Urinary bladder (tissue), 4 donors: Measurements from ENCODE around the gene HCLS1. TPM values are rescaled to one million over a fixed set of nuclear protein-coding genes. Genes with fewer than 3 reads are reported as not detected.

Experiments used
- DNase-seq: peaks from one replicate; pipeline ENCODE4 v3.0.0-alpha.2; 2015; ENCODE audit errors: extremely low spot score
- H3K27ac ChIP-seq: one replicate; pipeline ENCODE4 v1.5.1; 2013; ENCODE audit warnings: low read depth, mild to moderate bottlenecking, moderate library complexity
- H3K36me3 ChIP-seq: one replicate; pipeline ENCODE4 v1.6.1; 2013; ENCODE audit warnings: mild to moderate bottlenecking, moderate library complexity; ENCODE audit not compliant: insufficient read depth
- H3K4me1 ChIP-seq: one replicate; pipeline ENCODE4 v1.6.1; 2013; ENCODE audit warnings: mild to moderate bottlenecking, moderate library complexity; ENCODE audit not compliant: insufficient read depth
- H3K4me3 ChIP-seq: one replicate; pipeline ENCODE4 v1.5.1; 2013; ENCODE audit warnings: low read depth, low read length
- WGBS: extraction: QIAGEN DNeasy Blood & Tissue Kit; methylation state at CpG from one replicate; pipeline ENCODE4 v1.1.7; 2013; 5-methylcytosine and 5-hydroxymethylcytosine counted together
- polyA plus RNA-seq: library from polyadenylated mRNA; stranded (reverse); fragments of 200-250 nt; gene quantifications from one replicate; pipeline ENCODE4 v1.2.3, GENCODE V29; 2013
- total RNA-seq: library from RNA; depleted of rRNA; stranded (reverse); fragments of >200 nt; gene quantifications from one replicate; pipeline ENCODE4 v1.2.3, GENCODE V29; 2014
- donor health status: healthy with polysubstance abuse.
- donor health status: healthy.

Gene HCLS1
- total and polyA plus RNA-seq, 2 donors = 11.6 to 44.9 TPM

DNA sequence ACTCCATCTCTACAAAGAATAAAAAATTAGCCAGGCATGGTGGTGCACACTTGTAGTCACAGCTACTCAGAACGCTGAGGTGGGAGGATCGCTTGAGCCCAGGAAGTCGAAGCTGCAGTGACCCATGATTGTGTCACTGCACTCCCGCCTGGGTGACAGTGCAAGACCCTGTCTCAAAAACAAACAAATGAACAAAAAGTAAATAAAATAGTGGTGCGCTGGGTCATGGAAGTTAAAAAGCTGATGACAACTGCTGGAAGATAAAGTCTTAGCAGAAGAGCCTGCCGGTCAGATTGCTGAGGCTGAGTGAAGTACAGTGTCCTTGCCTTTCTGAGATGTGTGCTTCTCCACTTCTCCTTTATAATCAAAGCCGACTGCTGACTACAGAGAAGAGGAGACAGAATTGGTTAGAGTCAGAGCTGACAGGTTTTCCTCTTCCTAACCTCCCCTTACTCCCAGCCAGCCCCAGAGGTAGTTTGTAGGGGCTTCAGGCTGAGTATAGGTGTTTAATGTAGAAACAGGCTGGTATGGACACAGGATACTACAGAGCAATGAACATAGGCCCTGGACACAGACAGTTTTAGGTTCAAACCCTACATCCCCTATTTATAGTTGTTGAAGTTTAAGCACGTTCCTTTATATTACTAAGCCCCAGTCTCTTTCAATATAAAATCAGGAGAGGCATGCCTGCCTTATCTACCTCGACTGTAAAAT is 17.9 kb downstream of the HCLS1 start:
- Histone ChIP-seq H3K4me1 (no peaks in the 10 kb centered on the region), H3K36me3 (no peaks in the 10 kb centered on the region), H3K4me3 (no peak overlapping the region), H3K27ac (no peak overlapping the region)
- 68% methylated on average over 9 of the region's 9 CpGs for WGBS
- no peak for DNase-seq

DNA sequence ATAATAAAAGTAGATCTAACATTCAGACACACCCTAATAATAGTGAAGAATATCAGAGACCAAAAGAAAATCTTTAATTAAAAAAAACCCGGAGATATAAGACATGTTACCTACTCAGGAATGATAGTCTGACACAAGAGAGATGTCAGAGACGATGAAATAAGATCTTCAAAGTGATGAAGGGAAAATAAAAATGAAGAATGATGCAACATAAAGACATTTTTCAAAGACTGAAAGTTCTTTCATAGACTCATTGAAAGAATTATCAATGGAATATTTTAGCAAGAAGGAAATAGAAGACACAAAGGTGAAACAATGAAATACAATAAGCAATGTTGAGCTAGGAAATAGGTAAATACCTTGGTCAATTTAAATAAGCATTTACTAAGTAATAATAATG is 19.6 kb downstream of the HCLS1 start:
- WGBS = 89% methylated on average over 2 of the region's 2 CpGs
- no peak overlapping the region for H3K4me3 ChIP-seq
- no peak for DNase-seq
- H3K36me3 ChIP-seq = no peaks in the 10 kb centered on the region
- H3K4me1 ChIP-seq = no peaks in the 10 kb centered on the region
- H3K27ac ChIP-seq = no peak overlapping the region

DNA sequence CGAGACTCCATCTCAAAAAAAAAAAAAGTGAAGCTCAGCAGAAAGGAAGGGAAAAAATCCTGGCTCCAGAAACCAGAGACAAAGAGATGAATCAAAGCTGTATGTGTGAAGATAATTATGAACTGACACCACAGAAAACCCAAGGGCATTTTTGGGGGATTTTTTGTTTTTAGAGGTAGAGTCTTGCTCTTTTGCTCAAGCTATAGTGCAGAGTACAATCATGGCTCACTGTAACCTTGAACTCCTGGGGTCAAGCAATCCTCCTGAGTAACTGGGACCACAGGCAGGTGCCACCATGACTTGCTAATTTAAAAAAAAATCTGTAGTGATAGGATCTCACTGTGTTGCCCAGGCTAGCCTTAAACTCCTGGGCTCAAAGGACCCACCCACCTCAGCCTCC is 22.8 kb downstream of the HCLS1 start:
- no peak overlapping the region for H3K27ac ChIP-seq
- no peaks in the 10 kb centered on the region for H3K4me1 ChIP-seq
- no peaks in the 10 kb centered on the region for H3K36me3 ChIP-seq
- 89% methylated on average over 1 of the region's 1 CpG for WGBS
- no peak for DNase-seq
- H3K4me3 ChIP-seq = no peak overlapping the region

DNA sequence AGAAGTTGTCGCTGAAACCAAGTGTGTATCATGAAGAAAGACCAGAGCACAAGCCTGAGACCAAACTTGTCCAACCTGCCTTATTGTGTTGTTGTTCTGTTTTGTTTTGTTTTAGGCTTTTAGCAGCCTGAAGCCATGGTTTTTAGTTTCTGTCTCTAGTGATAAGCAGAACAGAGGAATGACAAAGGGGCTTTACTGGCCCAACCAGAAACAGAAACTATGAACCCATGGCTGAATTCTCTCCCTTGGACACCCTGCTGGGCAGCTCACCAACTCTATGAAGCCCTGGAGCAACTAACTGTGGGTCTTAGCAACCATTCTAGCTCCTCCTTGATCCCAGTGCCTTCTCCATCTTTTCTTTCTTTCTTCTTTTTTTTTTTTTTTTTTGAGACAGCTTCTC is 30.3 kb downstream of the HCLS1 start:
- 92% methylated on average over 1 of the region's 1 CpG for WGBS
- Histone ChIP-seq H3K27ac (no peak overlapping the region), H3K36me3 (no peaks in the 10 kb centered on the region), H3K4me3 (no peak overlapping the region), H3K4me1 (no peaks in the 10 kb centered on the region)
- no peak for DNase-seq

DNA sequence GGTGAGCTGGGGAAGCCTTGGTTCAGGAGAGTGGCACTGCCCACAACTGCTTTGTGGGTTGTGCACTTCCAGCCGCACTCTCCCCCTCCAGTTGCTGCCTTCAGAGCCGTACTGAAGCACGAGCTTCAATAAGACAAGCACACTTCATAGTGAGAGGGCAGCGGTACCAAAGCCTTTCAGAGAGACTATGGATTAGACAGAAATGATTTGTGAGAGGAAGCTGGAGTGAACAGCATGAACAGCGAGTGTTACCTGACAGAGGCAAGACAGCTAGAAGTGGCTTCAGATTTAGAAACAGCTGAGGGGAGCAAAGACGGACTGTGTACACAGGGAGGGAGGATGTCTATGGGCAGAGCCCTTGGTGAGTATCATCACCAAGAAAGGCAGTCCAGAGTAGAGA is 31.1 kb downstream of the HCLS1 start:
- no peak for DNase-seq
- no peak overlapping the region for H3K27ac ChIP-seq

DNA sequence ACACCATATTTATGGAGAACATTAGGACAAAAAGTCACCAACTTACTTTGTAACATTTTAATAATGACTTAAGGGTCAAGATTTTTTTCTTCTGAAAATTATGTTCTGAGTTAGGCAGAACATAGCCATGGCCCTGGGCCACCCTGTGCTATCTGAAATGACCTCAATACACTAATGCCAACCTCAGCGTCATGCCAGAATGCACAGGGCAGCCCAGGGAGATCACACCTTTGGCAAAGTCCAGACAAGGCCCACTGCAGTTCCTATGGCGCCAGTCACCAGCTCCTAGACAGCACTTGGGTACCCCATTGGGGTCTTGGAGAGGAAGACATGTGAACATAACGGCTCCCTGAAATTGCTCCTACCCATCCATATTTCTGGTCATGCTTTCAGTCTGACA is 33.1 kb downstream of the HCLS1 start:
- Histone ChIP-seq H3K27ac (no peak overlapping the region), H3K4me3 (no peak overlapping the region), H3K4me1 (no peaks in the 10 kb centered on the region), H3K36me3 (no peaks in the 10 kb centered on the region)
- 79% methylated on average over 3 of the region's 3 CpGs for WGBS
- DNase-seq = no peak

More for the DNA sequence above, 31.1 kb downstream of the HCLS1 start:
- H3K36me3 ChIP-seq = no peaks in the 10 kb centered on the region
- no peak overlapping the region for H3K4me3 ChIP-seq
- no peaks in the 10 kb centered on the region for H3K4me1 ChIP-seq
- 71% methylated on average over 6 of the region's 6 CpGs for WGBS

DNA sequence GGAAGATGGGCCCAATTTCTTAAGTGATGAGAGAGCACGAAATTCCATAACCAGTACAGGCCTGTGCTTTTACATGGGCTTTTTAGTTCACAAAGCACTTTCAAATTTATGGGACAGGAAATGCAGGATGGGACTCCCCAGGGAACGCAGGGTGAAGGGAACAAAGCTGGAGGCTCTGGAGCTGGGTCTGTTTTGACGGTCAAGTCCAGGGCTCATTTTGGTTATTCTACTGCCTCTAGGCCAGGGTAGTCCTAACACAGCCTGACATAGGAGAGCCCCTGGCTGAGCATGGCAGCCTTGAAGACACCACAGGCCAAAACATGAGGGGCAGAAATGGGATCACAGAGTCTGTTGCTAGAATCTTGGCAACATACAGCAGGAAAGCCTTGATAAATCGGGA is 33.5 kb downstream of the HCLS1 start:
- no peak overlapping the region for H3K27ac ChIP-seq
- H3K4me3 ChIP-seq = no peak overlapping the region
- no peak for DNase-seq
- no peaks in the 10 kb centered on the region for H3K36me3 ChIP-seq
- 79% methylated on average over 4 of the region's 4 CpGs for WGBS
- no peaks in the 10 kb centered on the region for H3K4me1 ChIP-seq

DNA sequence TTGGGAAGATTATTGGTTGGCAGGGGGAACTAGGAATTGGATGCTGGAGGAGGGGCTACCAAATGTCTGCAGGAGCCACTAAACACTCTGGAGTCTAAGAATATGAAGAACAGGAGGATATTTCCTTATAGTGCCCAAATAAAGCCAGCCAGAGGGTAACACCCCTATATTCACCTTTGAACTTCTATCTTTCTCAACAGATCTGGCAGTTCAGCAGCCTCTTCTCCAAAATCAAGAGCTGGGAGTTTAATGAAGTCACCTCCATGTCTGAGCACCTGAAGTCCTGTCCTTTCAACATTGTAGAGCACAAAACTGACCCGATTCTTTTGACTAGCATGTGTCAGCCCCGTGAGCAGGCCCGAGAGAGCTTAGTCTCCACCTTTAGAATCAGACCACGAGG is 34.2 kb downstream of the HCLS1 start:
- Histone ChIP-seq H3K27ac (no peak overlapping the region), H3K4me1 (no peaks in the 10 kb centered on the region), H3K36me3 (no peaks in the 10 kb centered on the region), H3K4me3 (no peak overlapping the region)
- WGBS = 91% methylated on average over 4 of the region's 4 CpGs
- DNase-seq = no peak

DNA sequence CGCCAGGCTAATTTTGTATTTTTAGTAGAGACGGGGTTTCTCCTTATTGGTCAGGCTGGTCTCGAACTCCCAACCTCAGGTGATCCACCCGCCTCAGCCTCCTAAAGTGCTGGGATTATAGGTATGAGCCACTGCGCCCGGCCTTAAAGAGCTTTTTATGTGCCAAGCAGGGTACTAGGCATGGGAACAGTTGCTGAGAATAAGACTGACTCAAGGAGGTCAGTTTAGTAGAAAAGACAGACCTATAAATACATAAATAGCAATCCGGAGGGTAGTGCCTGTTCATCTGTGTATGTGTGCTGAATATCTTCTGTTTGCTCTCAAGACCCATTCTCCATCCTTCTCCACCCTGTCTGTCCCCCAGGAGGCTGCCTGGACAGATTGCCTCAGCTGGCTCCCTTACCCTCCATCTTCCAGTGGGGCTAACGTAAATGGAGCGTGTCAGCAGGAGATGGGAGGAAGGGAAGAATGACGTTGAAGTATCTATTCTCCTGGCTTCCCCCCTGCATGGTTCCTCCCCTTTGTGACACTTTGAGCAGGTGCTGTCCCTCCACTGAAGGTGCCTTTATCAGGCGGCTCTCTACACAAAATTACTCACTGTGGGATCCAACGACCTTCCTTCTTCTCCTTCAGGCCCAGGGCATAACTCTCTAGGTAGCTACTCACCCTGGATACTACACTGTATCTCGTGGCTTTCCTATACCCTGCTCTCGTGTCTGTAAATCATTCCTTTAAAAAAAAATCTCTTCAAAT is 36.4 kb downstream of the HCLS1 start:
- Histone ChIP-seq H3K4me3 (no peak overlapping the region), H3K36me3 (no peaks in the 10 kb centered on the region), H3K27ac (no peak overlapping the region), H3K4me1 (no peaks in the 10 kb centered on the region)
- WGBS = 67% methylated on average over 14 of the region's 14 CpGs
- no peak for DNase-seq

DNA sequence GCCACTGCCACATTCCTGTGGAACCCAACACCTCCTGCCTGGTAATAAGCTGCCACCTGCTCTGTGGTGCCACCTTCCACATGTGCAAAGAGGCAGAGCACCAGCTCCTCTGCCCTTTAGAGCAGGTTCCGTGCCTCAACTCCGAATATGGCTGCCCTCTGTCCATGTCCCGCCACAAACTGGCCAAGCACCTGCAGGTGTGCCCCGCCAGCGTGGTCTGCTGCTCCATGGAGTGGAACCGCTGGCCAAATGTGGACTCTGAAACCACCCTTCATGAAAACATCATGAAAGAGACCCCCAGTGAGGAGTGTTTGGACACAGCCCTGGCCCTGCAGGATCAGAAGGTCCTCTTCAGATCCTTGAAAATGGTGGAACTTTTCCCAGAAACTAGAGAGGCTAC is 39.2 kb downstream of the HCLS1 start:
- Histone ChIP-seq H3K4me3 (no peak overlapping the region), H3K27ac (no peak overlapping the region), H3K4me1 (no peaks in the 10 kb centered on the region), H3K36me3 (no peaks in the 10 kb centered on the region)
- no peak for DNase-seq
- WGBS = 92% methylated on average over 6 of the region's 6 CpGs

DNA sequence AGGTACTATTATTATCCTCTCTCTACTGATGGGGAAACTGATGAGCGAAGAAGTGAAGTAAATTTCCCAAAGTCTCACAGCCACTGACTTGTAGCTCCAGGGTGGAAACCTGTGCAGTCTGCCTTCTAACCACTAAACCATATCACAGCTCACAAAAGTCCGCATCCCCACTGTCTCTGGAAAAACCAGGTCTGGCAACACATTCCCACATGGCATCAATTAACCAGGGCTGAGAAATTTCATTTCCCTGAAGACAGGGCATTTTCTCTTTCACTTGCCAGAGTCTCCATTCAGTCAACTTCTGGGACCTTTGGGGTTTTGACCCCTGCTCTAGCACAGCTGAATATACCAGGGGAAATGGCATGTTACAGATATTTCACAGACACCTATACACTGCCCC is 41.0 kb downstream of the HCLS1 start:
- WGBS = 62% methylated on average over 2 of the region's 2 CpGs
- no peaks in the 10 kb centered on the region for H3K36me3 ChIP-seq
- H3K27ac ChIP-seq = no peak overlapping the region
- no peaks in the 10 kb centered on the region for H3K4me1 ChIP-seq
- DNase-seq = no peak
- no peak overlapping the region for H3K4me3 ChIP-seq

DNA sequence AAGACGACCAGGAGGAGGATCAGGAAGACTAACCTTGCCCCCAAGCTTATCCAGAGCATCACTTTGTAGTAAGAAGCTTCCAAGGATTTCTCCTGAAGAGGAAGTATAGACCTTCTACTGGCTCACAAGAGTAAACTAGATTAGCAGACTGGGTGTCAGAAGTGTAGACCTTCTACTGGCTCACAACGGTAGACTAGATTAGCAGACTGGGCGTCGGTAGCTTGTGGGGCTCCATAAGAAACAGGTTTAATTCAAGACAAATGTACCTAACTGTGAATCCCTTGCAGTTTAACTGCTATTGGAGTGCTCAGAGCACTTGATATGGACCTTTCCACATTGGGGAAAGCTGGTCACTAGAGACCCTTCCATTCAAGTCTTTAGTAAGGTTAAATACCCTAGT is 54.6 kb downstream of the HCLS1 start:
- Histone ChIP-seq H3K4me3 (no peak overlapping the region), H3K36me3 (no peaks in the 10 kb centered on the region), H3K4me1 (no peaks in the 10 kb centered on the region), H3K27ac (no peak overlapping the region)
- DNase-seq = no peak
- WGBS = 88% methylated on average over 4 of the region's 4 CpGs

DNA sequence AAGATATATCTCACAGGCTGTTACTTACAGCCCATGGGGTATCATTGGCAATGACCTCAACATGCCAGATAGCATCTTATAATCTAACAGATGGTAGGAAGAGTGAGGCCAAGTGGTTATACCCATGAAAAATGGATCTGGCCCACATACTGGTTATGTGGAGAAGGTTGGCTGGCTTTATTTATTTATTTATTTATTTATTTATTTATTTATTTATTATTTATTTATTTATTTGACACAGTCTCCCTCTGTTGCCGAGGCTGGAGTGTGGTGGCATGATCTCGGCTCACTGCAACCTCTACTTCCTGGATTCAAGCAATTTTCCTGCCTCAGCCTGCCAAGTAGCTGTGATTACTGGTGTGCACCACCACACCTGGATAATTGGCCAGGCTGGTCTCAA is 55.9 kb downstream of the HCLS1 start:
- Histone ChIP-seq H3K36me3 (no peaks in the 10 kb centered on the region), H3K4me3 (no peak overlapping the region), H3K4me1 (no peaks in the 10 kb centered on the region), H3K27ac (no peak overlapping the region)
- WGBS = 92% methylated on average over 2 of the region's 2 CpGs
- no peak for DNase-seq

DNA sequence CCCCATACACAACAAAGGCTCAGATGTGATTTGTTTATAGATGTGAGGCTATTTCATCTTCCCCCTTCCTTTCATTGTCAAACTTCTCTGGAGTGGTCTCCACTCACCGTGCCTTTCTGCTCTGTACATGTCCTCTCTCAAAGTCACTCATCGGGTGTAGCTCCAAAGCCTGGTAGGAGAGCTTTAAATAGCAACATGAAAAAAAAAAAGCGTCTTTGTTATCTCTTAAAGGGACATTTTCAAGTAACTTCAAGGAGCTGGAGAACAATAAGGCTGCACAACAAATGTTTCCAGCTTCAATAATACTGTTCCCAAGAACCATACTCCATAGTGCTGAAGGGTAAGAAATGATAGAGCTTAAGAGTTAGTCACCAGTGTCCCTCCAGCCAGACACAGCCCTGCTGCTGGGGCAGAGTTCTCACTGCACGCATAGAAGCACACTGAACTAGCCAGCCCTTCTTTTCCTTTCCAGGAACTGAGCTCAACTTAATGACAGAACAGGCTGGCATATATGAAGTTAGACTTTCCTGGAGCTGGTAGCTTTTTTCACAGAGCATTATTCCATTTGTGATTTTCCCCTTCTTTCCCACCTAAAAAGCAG is 59.4 kb downstream of the HCLS1 start:
- Histone ChIP-seq H3K27ac (no peak overlapping the region), H3K4me3 (no peak overlapping the region), H3K36me3 (no peaks in the 10 kb centered on the region), H3K4me1 (no peaks in the 10 kb centered on the region)
- DNase-seq = no peak
- 22% methylated on average over 4 of the region's 4 CpGs for WGBS
